Transverse colon (tissue), 4 donors: ENCODE measurements around the gene LCN12. TPM values are rescaled to one million over a fixed set of nuclear protein-coding genes. Genes with fewer than 3 reads are reported as not detected.

ENCODE experiments used
- DNase-seq: peaks from one replicate; pipeline ENCODE4 v3.0.0-alpha.2; 2019
- H3K27ac ChIP-seq, 4 donors: fragments of 200-600 bp; sonication (generic); 2 replicates each; pipeline ENCODE4 v1.5.1; 2016 to 2018; ENCODE audit warnings: inconsistent platforms in 4 of 4
- H3K27me3 ChIP-seq: fragments of 200-600 bp; sonication (generic); 2 replicates; pipeline ENCODE4 v1.5.1; 2017; ENCODE audit warnings: inconsistent platforms
- H3K36me3 ChIP-seq, 4 donors: fragments of 200-600 bp; sonication (generic); 2 replicates each; pipeline ENCODE4 v1.5.1; 2017 to 2019; ENCODE audit warnings: inconsistent platforms in 4 of 4
- H3K4me1 ChIP-seq, 4 donors: fragments of 200-600 bp; sonication (generic); 2 replicates each; pipeline ENCODE4 v1.5.1; 2017 to 2020; ENCODE audit warnings: inconsistent platforms in 4 of 4
- H3K4me3 ChIP-seq, 4 donors: fragments of 200-600 bp; sonication (generic); 1 replicate in 1 of 4; 2 replicates in 3 of 4; pipeline versions ENCODE4 v1.5.1 to v1.6.1; 2017 to 2019; ENCODE audit warnings: inconsistent platforms in 4 of 4
- H3K9me3 ChIP-seq, 2 donors: fragments of 200-600 bp; sonication (generic); 2 replicates each; pipeline ENCODE4 v1.5.1; 2017 to 2019; ENCODE audit warnings: inconsistent platforms in 2 of 2
- EP300 ChIP-seq: sonication (generic); formaldehyde crosslinking; IDR thresholded peaks from one replicate; pipeline ENCODE4 v1.6.1; 2017; ENCODE audit warnings: antibody characterized with exemption, low read depth
- POLR2A ChIP-seq: fragments of 450-650 bp; IDR thresholded peaks from one replicate; pipeline ENCODE4 v1.6.1; 2016; ENCODE audit warnings: antibody characterized with exemption, mild to moderate bottlenecking, moderate library complexity
- POLR2AphosphoS5 ChIP-seq, 3 donors: sonication (generic); formaldehyde crosslinking; IDR thresholded peaks; one replicate each; pipeline ENCODE4 v1.6.1; 2016; ENCODE audit warnings: antibody characterized with exemption in 3 of 3
- WGBS, 2 donors: methylation state at CpG; one replicate each; pipeline ENCODE4 v1.1.5; 2018; ENCODE audit warnings: low coverage in 1 of 2; 5-methylcytosine and 5-hydroxymethylcytosine counted together
- in situ Hi-C, 4 donors: fragments of 200-750 bp; cut with MboI; loops; one replicate each; pipeline versions ENCODE4 v1.15.0 to v1.15.1; 2017; ENCODE audit warnings: low sequenced_read_pairs in 3 of 4, low pct_ligation_motif_present in 1 of 4, low pct_unique_long_range_greater_than_20kb in 1 of 4
- intact Hi-C: fragments of 100-400 bp; cut with DNase I; formaldehyde crosslinking; loops from one replicate; pipeline ENCODE4 v1.15.1; 2023; ENCODE audit warnings: low total_unique reads
- total RNA-seq, 4 donors: library from RNA; depleted of rRNA; stranded (reverse); fragments of >200 nt; gene quantifications; one replicate each; pipeline ENCODE4 v1.1.0, GENCODE V29; 2016
- TF ChIP-seq, protein P1 (sequence below), 5 experiments: fragments of 200-600 bp in 3 of 5; fragments of 450-650 bp in 2 of 5; sonication (generic) in 3 of 5; IDR thresholded peaks; 1 replicate in 2 of 5; 2 replicates in 3 of 5; pipeline ENCODE4 v1.5.1; 2016 to 2017; ENCODE audit warnings: antibody characterized with exemption in 5 of 5, inconsistent platforms in 3 of 5, mild to moderate bottlenecking in 2 of 5, moderate library complexity in 1 of 5

LCN12 gene
- total RNA-seq, 4 donors from 2014 or later, result 1.2 to 52.7 (median 5.5) TPM

DNA sequence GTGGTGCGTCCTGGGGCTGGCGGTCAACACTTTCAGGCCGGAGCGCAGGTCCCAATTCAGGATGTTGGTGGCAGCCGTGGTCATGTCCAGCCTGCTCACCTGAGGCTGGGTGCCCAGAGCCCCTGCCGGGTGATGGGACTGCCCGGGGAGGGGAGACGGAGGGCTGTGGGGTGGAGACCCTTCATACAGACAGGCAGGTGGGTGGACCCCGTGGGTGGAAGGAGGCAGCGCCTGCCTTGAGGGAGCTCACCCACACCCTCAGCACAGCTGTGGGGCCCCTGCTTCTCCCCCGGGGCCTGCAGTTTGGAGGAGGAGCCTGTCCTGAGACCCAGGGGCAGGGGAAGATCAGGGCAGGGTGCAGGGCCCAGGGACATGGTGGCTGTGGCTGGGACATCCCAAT, 18.3 kb downstream of the LCN12 start:
- peaks cover 5% of the 10 kb centered on the region for H3K27me3 ChIP-seq
- no peak overlapping the region for H3K27ac ChIP-seq
- DNase-seq, result no peak
- H3K36me3 ChIP-seq, result no peaks in the 10 kb centered on the region
- TF ChIP-seq POLR2A (no peak), POLR2AphosphoS5 (IDR thresholded peaks at IDR 0.05) (no peak)
- intact Hi-C loops (no loop called here), in situ Hi-C loops (no loop called here)
- no peaks in the 10 kb centered on the region for H3K9me3 ChIP-seq
- 38% methylated on average over 1 of the region's 11 CpGs; no CpG with 5 or more reads in 1 of the 2 donors for WGBS, 2 donors
- H3K4me3 ChIP-seq, result no peak overlapping the region
- H3K4me1 ChIP-seq, result peaks cover 0 to 14% (median 2%) of the 10 kb centered on the region in 4 donors

DNA sequence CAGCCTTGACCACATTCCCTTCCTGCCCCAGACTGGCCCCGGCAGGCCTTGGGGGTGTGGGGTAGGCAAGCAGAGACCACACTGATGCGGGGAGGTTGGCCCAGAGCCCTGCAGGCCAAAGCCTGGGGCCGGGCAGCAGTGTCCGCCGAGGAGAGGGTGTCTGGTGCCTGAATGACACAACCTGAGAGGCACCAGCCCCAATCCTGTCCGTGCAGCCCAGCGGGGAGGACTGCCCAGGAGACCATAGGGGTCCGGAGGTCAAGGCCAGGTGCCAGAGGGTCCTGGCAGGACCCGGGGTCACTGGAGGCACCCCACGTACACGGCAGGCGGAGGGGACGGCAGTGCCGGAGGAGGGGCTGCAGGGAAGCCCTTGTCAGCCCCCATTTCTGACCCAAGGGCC, 19.7 kb downstream of the LCN12 start:
- Histone ChIP-seq H3K27me3 (no peaks in the 10 kb centered on the region), H3K4me1 (peaks cover 0 to 9% (median 0%) of the 10 kb centered on the region in 4 donors), H3K4me3 (no peak overlapping the region), H3K9me3 (no peaks in the 10 kb centered on the region), H3K27ac (no peak overlapping the region), H3K36me3 (no peaks in the 10 kb centered on the region)
- no peak for TF ChIP-seq EP300
- no peak for TF ChIP-seq POLR2A
- TF ChIP-seq POLR2AphosphoS5 (IDR thresholded peaks at IDR 0.05), result no peak
- in situ Hi-C loops, result no loop called here
- WGBS, 2 donors, result 77% methylated on average over 14 of the region's 14 CpGs; no CpG with 5 or more reads in 1 of the 2 donors
- intact Hi-C loops, result no loop called here
- no peak for DNase-seq

DNA sequence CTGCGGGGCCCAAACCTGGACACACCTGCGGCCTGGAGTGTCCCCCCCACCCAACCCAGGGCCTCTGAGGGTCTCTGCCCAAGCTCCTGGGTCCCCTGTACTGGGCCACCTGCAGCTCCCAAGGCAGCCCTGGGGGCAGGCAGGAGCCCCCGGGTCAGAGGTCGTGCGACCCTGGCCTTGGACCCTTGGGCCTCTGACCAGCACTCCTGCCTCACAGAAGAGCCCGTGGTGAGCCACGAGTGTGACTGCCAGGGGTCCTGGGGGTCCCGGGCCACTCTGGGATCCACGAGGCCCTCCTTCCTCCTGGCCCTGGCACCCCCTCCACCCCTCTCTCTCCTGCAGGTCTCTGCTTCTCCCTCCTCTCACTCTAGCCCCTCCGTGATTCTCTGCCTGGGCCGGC, 20.3 kb downstream of the LCN12 start:
- Histone ChIP-seq H3K27ac (no peak overlapping the region), H3K9me3 (no peaks in the 10 kb centered on the region), H3K4me3 (no peak overlapping the region), H3K4me1 (peaks cover 0 to 9% (median 0%) of the 10 kb centered on the region in 4 donors), H3K36me3 (no peaks in the 10 kb centered on the region), H3K27me3 (no peaks in the 10 kb centered on the region)
- intact Hi-C loops (no loop called here), in situ Hi-C loops (no loop called here)
- no peak for DNase-seq
- TF ChIP-seq EP300 (no peak), POLR2AphosphoS5 (IDR thresholded peaks at IDR 0.05) (no peak), POLR2A (no peak)
- TF ChIP-seq, protein P1, sequence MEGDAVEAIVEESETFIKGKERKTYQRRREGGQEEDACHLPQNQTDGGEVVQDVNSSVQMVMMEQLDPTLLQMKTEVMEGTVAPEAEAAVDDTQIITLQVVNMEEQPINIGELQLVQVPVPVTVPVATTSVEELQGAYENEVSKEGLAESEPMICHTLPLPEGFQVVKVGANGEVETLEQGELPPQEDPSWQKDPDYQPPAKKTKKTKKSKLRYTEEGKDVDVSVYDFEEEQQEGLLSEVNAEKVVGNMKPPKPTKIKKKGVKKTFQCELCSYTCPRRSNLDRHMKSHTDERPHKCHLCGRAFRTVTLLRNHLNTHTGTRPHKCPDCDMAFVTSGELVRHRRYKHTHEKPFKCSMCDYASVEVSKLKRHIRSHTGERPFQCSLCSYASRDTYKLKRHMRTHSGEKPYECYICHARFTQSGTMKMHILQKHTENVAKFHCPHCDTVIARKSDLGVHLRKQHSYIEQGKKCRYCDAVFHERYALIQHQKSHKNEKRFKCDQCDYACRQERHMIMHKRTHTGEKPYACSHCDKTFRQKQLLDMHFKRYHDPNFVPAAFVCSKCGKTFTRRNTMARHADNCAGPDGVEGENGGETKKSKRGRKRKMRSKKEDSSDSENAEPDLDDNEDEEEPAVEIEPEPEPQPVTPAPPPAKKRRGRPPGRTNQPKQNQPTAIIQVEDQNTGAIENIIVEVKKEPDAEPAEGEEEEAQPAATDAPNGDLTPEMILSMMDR (IDR thresholded peaks at IDR 0.05), result no peak
- WGBS, 2 donors, result 77% methylated on average over 9 of the region's 11 CpGs; no CpG with 5 or more reads in 1 of the 2 donors

DNA sequence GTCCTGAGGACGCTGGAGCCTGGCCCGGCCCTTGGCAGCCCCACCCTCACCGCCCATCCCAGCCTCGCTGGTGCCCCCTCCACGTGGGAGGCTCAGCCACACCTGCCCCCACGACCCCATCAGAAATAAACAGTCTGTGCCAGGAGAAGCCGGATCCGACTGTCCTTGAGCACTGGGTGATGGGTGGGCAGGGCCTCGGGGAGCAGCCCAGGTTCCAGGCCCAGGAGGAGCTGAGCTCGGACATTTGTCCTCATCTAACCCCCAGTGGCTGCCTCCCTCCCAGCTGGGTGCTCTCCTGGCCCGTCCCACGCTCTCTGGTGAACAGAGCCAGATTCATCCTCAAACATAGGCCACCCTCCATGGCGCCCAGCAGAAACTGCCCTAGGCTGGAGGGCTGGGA, 20.7 kb downstream of the LCN12 start:
- 63% methylated on average over 13 of the region's 13 CpGs; no CpG with 5 or more reads in 1 of the 2 donors for WGBS, 2 donors
- Histone ChIP-seq H3K9me3 (no peaks in the 10 kb centered on the region), H3K4me3 (no peak overlapping the region), H3K4me1 (peaks cover 0 to 13% (median 2%) of the 10 kb centered on the region in 4 donors), H3K27ac (no peak overlapping the region), H3K27me3 (peaks cover 2% of the 10 kb centered on the region), H3K36me3 (no peaks in the 10 kb centered on the region)
- TF ChIP-seq POLR2AphosphoS5 (IDR thresholded peaks at IDR 0.05) (no peak), POLR2A (no peak), EP300 (no peak)
- TF ChIP-seq, protein P1 (IDR thresholded peaks at IDR 0.05), result no peak
- no peak for DNase-seq
- intact Hi-C loops, result no loop called here
- in situ Hi-C loops, result no loop called here

DNA sequence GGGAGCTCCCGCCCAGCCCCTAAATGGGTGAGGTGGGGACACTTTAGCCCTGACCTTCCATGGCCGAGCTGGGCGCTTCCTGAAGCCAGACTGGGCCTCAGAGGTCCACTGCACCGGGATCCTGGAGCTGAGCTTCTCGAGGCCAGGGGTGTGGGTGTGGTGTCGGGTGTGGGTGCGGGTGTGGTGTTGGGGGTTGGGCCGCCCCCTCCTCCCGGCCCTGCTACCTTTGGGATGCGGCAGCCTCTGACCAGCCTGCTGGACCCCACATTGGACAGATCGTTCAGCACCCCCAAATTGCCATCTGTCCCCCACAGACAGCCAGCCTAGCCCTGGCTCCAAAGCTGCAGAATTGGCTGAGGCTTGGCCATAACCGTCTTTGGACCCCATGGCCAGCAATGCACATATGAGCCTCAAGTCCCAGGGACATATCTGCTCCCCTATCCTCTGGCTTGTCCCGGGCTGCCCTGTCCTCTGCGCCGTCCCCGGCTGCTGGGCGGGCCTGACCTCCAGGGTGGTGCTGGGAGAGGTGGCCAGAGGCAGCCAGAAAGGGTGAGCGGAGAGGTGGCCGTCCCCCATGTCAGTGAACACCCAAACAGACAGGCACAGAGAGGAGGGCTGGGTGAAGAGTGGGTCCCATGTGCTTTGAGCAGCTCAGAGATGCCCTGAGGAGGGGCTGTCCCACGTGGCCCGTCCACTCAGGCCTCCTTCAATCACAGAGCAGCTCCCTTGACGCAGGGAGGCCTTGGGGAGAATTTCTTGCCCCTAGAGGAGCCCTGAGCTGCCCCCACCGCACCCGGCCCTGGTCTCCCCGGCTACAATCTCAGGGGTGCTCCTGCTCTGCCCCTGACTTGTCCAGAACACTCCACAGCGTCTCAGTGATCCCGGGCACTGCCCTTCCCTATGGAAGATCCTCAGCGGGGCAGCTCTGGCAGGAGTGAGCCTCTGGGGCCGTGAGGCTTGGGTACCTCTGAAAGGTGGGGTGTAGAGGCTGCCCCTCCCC, 21.8 kb downstream of the LCN12 start:
- WGBS, 2 donors, result 75 to 85% methylated on average over 7 to 25 of the region's 29 CpGs
- TF ChIP-seq POLR2AphosphoS5 (IDR thresholded peaks at IDR 0.05), result no peak
- TF ChIP-seq, protein P1 (IDR thresholded peaks at IDR 0.05), result no peak
- no peak for TF ChIP-seq EP300
- TF ChIP-seq POLR2A, result no peak

More for the DNA sequence above, 21.8 kb downstream of the LCN12 start:
- Histone ChIP-seq H3K27me3 (peaks cover 5% of the 10 kb centered on the region), H3K36me3 (no peaks in the 10 kb centered on the region), H3K9me3 (no peaks in the 10 kb centered on the region), H3K4me3 (no peak overlapping the region), H3K27ac (no peak overlapping the region), H3K4me1 (peaks cover 0 to 19% (median 8%) of the 10 kb centered on the region in 4 donors)
- no peak for DNase-seq
- intact Hi-C loops, result no loop called here
- in situ Hi-C loops, result no loop called here
